ENCODE results near the gene SMYD3.

The SMYD3 gene

DNA sequence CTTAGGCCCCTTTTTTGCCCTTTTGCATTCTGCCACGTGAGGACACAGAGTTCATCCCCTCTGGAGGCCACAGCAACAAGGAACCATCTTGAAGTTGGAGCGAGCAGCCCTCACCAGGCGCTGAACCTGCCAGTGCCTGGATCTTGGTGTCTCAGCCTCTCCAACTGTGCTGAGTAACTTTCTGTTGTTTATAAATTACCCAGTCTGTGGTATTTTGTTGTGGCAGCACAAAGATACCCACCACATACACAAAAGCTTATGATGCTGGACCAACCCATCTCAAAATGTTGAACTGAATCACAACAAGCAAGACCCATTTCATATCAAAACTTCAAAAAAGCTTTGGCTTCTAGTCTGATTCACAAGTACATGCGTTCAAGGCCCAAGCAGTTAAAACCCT lies 702.4 kb downstream of the SMYD3 start:
- H3K4me3 ChIP-seq (ENCODE audit: low read depth, low read length): no peak overlapping the region
- TF ChIP-seq ZBTB17 (tag by site-specific recombination; IDR thresholded peaks at IDR 0.05) (no peak), ZSCAN23 (tag by site-specific recombination; IDR thresholded peaks at IDR 0.05) (no peak), ZNF221 (tag by site-specific recombination; IDR thresholded peaks at IDR 0.05; ENCODE audit: borderline replicate concordance) (no peak), ZSCAN30 (tag by site-specific recombination; IDR thresholded peaks at IDR 0.05) (no peak), ZNF701 (tag by site-specific recombination; IDR thresholded peaks at IDR 0.05) (no peak)
- TF ChIP-seq, protein P1, sequence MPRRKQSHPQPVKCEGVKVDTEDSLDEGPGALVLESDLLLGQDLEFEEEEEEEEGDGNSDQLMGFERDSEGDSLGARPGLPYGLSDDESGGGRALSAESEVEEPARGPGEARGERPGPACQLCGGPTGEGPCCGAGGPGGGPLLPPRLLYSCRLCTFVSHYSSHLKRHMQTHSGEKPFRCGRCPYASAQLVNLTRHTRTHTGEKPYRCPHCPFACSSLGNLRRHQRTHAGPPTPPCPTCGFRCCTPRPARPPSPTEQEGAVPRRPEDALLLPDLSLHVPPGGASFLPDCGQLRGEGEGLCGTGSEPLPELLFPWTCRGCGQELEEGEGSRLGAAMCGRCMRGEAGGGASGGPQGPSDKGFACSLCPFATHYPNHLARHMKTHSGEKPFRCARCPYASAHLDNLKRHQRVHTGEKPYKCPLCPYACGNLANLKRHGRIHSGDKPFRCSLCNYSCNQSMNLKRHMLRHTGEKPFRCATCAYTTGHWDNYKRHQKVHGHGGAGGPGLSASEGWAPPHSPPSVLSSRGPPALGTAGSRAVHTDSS (tag by site-specific recombination; IDR thresholded peaks at IDR 0.05): no peak
- TF ChIP-seq, protein P2, sequence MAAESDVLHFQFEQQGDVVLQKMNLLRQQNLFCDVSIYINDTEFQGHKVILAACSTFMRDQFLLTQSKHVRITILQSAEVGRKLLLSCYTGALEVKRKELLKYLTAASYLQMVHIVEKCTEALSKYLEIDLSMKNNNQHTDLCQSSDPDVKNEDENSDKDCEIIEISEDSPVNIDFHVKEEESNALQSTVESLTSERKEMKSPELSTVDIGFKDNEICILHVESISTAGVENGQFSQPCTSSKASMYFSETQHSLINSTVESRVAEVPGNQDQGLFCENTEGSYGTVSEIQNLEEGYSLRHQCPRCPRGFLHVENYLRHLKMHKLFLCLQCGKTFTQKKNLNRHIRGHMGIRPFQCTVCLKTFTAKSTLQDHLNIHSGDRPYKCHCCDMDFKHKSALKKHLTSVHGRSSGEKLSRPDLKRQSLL (tag by site-specific recombination; IDR thresholded peaks at IDR 0.05): no peak
- ChIA-PET POLR2A (no interaction called here), CTCF (no interaction called here)
- H3K9me3 ChIP-seq (ENCODE audit: control insufficient read depth, insufficient read depth, low read depth, low read length): no peaks in the 10 kb centered on the region
- no peaks in the 10 kb centered on the region for H3K4me1 ChIP-seq (ENCODE audit: control insufficient read depth, insufficient read depth, low read length)
- H3K36me3 ChIP-seq (ENCODE audit: control insufficient read depth in 2 of 2, insufficient read depth in 1 of 2, low read length in 2 of 2): no peaks in the 10 kb centered on the region
- H3K27ac ChIP-seq (ENCODE audit: extremely low read depth, low read depth, low read length): no peak overlapping the region

- POLR2A ChIA-PET: no interaction called here
- TF ChIP-seq ZFP3 (tag by site-specific recombination; IDR thresholded peaks at IDR 0.05; ENCODE audit: low read depth) (no peak), ZNF670 (tag by site-specific recombination; IDR thresholded peaks at IDR 0.05; ENCODE audit: low read depth) (no peak), PBX3 (CRISPR knock-in tag; IDR thresholded peaks at IDR 0.05) (no peak), ZNF335 (tag by site-specific recombination; conservative IDR thresholded peaks at IDR 0.05) (no peak), HOXC10 (CRISPR knock-in tag; IDR thresholded peaks at IDR 0.05) (no peak), TCF7L2 (IDR thresholded peaks at IDR 0.05; ENCODE audit: borderline replicate concordance, low read depth, low read length) (no peak)
- TF ChIP-seq, protein P1 (tag by site-specific recombination; IDR thresholded peaks at IDR 0.05): no peak
- TF ChIP-seq, protein P3, sequence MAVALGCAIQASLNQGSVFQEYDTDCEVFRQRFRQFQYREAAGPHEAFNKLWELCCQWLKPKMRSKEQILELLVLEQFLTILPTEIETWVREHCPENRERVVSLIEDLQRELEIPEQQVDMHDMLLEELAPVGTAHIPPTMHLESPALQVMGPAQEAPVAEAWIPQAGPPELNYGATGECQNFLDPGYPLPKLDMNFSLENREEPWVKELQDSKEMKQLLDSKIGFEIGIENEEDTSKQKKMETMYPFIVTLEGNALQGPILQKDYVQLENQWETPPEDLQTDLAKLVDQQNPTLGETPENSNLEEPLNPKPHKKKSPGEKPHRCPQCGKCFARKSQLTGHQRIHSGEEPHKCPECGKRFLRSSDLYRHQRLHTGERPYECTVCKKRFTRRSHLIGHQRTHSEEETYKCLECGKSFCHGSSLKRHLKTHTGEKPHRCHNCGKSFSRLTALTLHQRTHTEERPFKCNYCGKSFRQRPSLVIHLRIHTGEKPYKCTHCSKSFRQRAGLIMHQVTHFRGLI (tag by site-specific recombination; IDR thresholded peaks at IDR 0.05): no peak
- Histone ChIP-seq H3K4me3 (ENCODE audit: low read depth, low read length) (no peak overlapping the region), H3K27ac (ENCODE audit: extremely low read depth, low read depth, low read length) (no peak overlapping the region), H3K4me1 (ENCODE audit: control insufficient read depth, insufficient read depth, low read length) (no peaks in the 10 kb centered on the region), H3K9me3 (ENCODE audit: control insufficient read depth, insufficient read depth, low read depth, low read length) (no peaks in the 10 kb centered on the region), H3K36me3 (ENCODE audit: control insufficient read depth in 2 of 2, insufficient read depth in 1 of 2, low read length in 2 of 2) (no peaks in the 10 kb centered on the region)
- CTCF ChIA-PET: no interaction called here
Observed at GRCh38 chr1:245803666-245804037, 703.4 kb downstream of the SMYD3 start.
